Measurements from ENCODE around the gene VPS13D.

VPS13D gene

DNA sequence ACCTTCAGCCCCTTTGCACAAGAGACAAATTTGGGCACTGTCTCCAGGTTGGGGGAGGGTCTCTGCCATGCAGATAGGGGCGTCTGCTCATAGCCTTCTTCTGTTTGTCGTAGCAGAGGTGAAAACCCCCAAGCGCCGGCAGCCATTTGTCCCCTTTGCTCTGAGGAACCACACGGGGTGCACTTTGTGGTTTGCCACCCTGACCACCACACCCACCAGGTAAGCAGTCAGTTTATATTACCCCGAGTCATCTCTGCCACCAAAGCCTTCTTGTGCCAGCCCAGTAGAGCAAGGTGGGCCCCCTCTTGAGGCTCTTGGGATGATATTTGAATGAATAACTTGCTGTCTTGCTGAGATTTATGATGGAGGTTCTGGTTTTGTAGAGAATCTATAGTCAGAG is 111.8 kb downstream of the VPS13D start:
- Histone ChIP-seq H3K27ac (ENCODE audit: insufficient read depth, low read depth, low read length, poor library complexity, severe bottlenecking) (no peak overlapping the region), H3K4me3 (ENCODE audit: insufficient read depth, low read depth, low read length) (no peak overlapping the region), H3K4me1 (ENCODE audit: control insufficient read depth, insufficient read depth, low read length) (no peaks in the 10 kb centered on the region), H3K9me3 (ENCODE audit: control insufficient read depth, low read length) (no peaks in the 10 kb centered on the region), H3K27me3 (ENCODE audit: control insufficient read depth, insufficient read depth, low read length, poor library complexity, severe bottlenecking) (no peaks in the 10 kb centered on the region), H3K36me3 (ENCODE audit: control insufficient read depth, insufficient read depth, low read length) (peaks cover 4% of the 10 kb centered on the region)
- WGBS, 2 experiments = 89 to 90% methylated on average over 6 of the region's 6 CpGs

DNA sequence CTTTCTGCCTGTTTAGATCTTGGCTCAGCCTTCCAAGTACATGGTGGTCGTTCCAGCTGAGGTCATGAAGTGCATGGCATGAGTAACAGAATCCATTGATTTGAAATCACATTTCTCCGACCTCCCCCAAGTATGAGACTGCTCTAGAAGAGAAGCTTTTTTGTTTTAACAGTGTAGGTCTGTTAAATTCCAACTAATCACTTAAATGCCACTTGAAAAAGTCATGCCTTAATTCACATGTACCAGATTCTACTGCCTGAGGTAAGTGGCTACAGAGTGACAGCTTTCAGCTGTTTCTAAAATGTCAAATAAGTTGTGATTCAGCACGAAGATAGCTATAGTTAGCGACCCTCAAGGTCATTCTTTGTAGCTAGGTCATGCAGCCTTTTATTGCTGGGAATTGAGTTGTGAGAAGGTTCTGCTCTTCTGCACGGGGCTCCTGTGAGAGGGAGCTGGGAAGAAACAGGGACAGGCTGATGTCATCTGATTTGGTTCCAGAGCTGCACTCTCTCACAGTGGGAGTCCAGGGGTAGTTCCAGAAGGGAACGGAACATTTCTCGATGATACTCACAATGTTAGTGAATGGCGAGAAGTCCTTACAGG is 112.7 kb downstream of the VPS13D start:
- WGBS, 2 experiments = 93% methylated on average over 8 of the region's 8 CpGs
- H3K27ac ChIP-seq (ENCODE audit: insufficient read depth, low read depth, low read length, poor library complexity, severe bottlenecking) = no peak overlapping the region
- no peak overlapping the region for H3K4me3 ChIP-seq (ENCODE audit: insufficient read depth, low read depth, low read length)
- H3K36me3 ChIP-seq (ENCODE audit: control insufficient read depth, insufficient read depth, low read length) = peaks cover 4% of the 10 kb centered on the region
- H3K9me3 ChIP-seq (ENCODE audit: control insufficient read depth, low read length) = no peaks in the 10 kb centered on the region
- H3K27me3 ChIP-seq (ENCODE audit: control insufficient read depth, insufficient read depth, low read length, poor library complexity, severe bottlenecking) = no peaks in the 10 kb centered on the region
- no peaks in the 10 kb centered on the region for H3K4me1 ChIP-seq (ENCODE audit: control insufficient read depth, insufficient read depth, low read length)

DNA sequence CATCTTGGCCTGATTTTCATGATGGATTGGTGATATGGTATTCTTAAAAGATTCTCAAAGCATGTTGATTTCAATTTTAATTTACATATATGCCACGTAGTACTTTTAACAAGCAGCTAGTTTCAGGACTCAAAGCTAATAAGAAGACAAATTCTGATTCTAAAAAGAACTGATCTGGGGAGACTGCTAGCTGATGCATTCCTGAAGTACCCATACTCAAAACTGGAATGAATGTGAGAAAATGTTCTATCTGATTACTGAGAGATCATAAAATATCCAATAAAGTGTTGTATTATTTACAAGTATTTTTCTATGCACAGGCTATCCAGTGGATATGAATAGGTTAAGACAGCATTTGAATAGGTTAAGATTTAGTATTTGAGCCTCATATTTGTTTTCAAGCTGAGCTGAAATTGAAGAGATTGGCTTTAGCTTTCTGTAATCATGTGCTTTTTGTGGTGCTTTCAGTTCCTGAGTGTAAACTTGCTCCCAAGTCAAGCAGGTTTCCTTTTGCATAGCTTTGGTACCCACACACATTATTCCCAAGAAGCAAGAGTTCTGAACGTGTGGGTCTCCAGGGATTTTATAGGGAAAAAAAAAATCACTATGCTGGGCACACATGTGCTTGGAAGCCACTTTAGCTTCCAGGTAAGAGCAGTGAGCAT is 114.1 kb downstream of the VPS13D start:
- H3K9me3 ChIP-seq (ENCODE audit: control insufficient read depth, low read length) = no peaks in the 10 kb centered on the region
- H3K4me1 ChIP-seq (ENCODE audit: control insufficient read depth, insufficient read depth, low read length) = no peaks in the 10 kb centered on the region
- 89 to 93% methylated on average over 2 of the region's 2 CpGs for WGBS, 2 experiments
- H3K36me3 ChIP-seq (ENCODE audit: control insufficient read depth, insufficient read depth, low read length) = peaks cover 5% of the 10 kb centered on the region
- no peaks in the 10 kb centered on the region for H3K27me3 ChIP-seq (ENCODE audit: control insufficient read depth, insufficient read depth, low read length, poor library complexity, severe bottlenecking)
- H3K27ac ChIP-seq (ENCODE audit: insufficient read depth, low read depth, low read length, poor library complexity, severe bottlenecking) = no peak overlapping the region
- no peak overlapping the region for H3K4me3 ChIP-seq (ENCODE audit: insufficient read depth, low read depth, low read length)

DNA sequence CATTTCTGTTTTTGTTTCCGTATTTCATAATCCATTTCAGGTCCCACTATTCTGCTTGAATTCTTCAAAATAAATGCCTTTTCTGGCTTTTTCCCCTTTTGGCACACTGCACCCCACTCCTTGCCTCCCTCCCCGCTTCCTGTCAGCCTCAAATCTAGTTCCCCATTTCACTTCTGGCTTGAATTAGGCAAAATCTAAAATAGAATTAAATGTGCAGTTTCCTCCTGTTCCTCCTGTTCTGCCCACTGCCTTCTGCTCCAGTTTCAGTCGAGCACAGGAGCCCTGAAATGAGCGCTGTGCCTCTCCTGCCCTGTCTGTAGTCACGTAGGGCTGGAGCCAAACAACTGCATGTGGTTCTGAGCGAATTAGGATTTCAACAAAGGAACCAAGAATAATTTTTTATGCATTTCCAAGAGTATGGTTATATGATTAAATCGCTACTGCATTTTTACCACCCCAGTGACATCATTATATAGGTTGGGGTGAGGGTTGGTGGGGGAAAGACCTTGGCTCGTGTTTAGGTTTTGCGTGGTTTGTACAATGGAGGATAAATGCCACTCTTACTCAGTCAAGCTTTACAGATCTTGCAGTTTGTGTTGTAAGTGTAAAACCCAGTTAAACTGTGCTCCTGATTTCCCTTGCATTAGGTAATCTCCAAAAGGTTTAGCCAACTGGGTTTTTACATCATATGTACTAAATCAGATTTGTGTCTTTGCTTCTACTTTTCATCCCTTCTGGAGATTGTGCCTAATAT is 114.9 kb downstream of the VPS13D start:
- H3K27ac ChIP-seq (ENCODE audit: insufficient read depth, low read depth, low read length, poor library complexity, severe bottlenecking) = no peak overlapping the region
- 94 to 96% methylated on average over 9 of the region's 9 CpGs for WGBS, 2 experiments
- no peaks in the 10 kb centered on the region for H3K27me3 ChIP-seq (ENCODE audit: control insufficient read depth, insufficient read depth, low read length, poor library complexity, severe bottlenecking)
- no peaks in the 10 kb centered on the region for H3K4me1 ChIP-seq (ENCODE audit: control insufficient read depth, insufficient read depth, low read length)
- H3K36me3 ChIP-seq (ENCODE audit: control insufficient read depth, insufficient read depth, low read length) = peaks cover 9% of the 10 kb centered on the region
- no peak overlapping the region for H3K4me3 ChIP-seq (ENCODE audit: insufficient read depth, low read depth, low read length)
- no peaks in the 10 kb centered on the region for H3K9me3 ChIP-seq (ENCODE audit: control insufficient read depth, low read length)

DNA sequence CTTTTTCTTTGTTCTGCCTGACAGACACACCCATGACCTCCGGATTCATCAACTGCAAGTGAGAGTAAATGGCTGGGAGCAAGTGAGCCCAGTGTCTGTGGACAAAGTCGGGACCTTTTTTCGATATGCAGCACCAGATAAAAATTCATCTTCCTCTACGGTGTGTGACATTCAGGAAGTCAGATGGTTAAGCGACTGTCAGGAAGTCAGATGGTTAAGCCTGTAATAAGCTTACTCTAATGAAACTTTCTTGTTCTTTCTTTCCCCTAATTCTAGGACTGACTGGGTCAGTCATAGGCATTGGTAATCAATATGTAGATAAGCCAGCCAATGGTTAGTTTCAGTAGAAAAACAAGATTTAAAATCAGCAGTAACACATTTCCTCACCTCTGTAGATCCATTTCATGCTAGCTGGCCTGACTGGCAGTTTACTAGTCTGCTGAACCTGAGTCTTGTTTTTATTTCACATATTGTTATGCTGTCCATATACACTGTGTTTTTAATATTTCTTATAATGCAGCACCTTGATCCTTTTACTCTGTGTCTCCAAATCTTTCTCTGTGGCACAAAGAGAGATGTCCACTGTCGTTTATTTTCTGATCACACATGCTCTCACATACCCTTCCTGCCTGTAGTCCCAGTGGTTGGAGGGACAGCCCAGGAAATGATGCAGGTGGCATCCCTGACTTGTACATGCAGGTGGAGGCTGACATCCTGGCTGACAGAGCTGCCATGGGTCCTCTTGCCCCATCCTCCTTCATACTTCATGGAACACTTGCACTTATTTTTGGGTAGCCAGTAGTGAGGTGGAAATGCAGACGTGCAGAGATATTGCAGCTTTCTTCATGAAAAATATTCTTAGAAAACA is 115.8 kb downstream of the VPS13D start:
- H3K4me1 ChIP-seq (ENCODE audit: control insufficient read depth, insufficient read depth, low read length) = no peaks in the 10 kb centered on the region
- no peaks in the 10 kb centered on the region for H3K27me3 ChIP-seq (ENCODE audit: control insufficient read depth, insufficient read depth, low read length, poor library complexity, severe bottlenecking)
- no peak overlapping the region for H3K27ac ChIP-seq (ENCODE audit: insufficient read depth, low read depth, low read length, poor library complexity, severe bottlenecking)
- H3K36me3 ChIP-seq (ENCODE audit: control insufficient read depth, insufficient read depth, low read length) = peaks cover 9% of the 10 kb centered on the region
- no peaks in the 10 kb centered on the region for H3K9me3 ChIP-seq (ENCODE audit: control insufficient read depth, low read length)
- 96 to 99% methylated on average over 7 of the region's 7 CpGs for WGBS, 2 experiments
- no peak overlapping the region for H3K4me3 ChIP-seq (ENCODE audit: insufficient read depth, low read depth, low read length)

DNA sequence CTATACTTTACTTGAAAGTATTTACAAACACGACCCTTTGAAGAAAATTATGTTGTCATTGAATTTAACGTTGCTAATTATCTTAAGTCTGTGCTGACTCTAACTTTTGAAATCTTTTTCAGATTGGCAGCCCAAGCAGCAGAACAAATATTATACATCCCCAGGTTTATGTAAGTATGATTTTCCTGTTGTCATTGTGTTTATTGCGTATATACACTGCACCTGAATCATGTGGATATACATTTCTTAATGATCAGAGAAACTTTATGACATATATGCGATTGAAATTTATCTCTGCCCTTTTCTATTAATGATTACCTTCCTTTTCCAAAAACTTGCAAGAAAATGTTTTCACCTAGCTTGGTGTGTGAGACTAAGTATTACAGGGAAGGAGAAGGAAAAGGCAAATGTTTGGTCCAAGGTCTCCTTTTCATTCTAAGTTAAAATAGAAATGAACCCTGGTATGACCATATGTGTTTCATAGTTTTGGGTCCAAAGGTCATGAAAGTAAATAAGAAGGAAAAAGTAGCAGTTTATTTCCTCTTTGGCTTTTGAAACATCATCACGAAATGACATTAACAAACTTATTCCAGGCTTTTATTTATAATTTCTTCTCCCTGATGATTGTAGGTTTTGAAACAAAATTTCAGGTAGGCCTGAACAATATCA is 116.8 kb downstream of the VPS13D start:
- H3K4me1 ChIP-seq (ENCODE audit: control insufficient read depth, insufficient read depth, low read length) = no peaks in the 10 kb centered on the region
- peaks cover 9% of the 10 kb centered on the region for H3K36me3 ChIP-seq (ENCODE audit: control insufficient read depth, insufficient read depth, low read length)
- WGBS, 2 experiments = 86 to 97% methylated on average over 1 to 4 of the region's 5 CpGs

DNA sequence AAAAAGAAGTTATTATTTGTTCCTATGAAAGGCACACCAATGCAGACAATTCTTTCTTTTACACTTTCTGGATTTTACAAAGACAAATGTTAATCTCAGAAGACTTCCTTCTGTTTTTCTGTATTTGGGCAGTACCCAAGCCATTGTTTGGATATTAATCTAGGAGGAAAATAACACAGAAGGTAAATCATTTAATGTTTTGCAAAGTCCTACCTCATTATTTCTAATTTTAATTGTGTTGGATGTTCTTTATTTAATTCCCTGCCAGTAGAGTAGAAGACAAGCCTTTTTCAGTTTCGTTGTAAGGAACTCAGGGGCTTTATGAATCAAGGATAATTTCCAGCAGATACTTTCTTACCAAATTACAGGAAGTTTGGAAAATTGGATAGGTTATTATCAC is 118.3 kb downstream of the VPS13D start:
- no peaks in the 10 kb centered on the region for H3K4me1 ChIP-seq (ENCODE audit: control insufficient read depth, insufficient read depth, low read length)
- no peak overlapping the region for H3K27ac ChIP-seq (ENCODE audit: insufficient read depth, low read depth, low read length, poor library complexity, severe bottlenecking)
- H3K27me3 ChIP-seq (ENCODE audit: control insufficient read depth, insufficient read depth, low read length, poor library complexity, severe bottlenecking) = no peaks in the 10 kb centered on the region
- H3K36me3 ChIP-seq (ENCODE audit: control insufficient read depth, insufficient read depth, low read length) = peaks cover 9% of the 10 kb centered on the region
- no peak overlapping the region for H3K4me3 ChIP-seq (ENCODE audit: insufficient read depth, low read depth, low read length)
- 67 to 100% methylated on average over 1 of the region's 1 CpG for WGBS, 2 experiments
- no peaks in the 10 kb centered on the region for H3K9me3 ChIP-seq (ENCODE audit: control insufficient read depth, low read length)

More for the DNA sequence above, 116.8 kb downstream of the VPS13D start:
- no peaks in the 10 kb centered on the region for H3K9me3 ChIP-seq (ENCODE audit: control insufficient read depth, low read length)
- H3K27ac ChIP-seq (ENCODE audit: insufficient read depth, low read depth, low read length, poor library complexity, severe bottlenecking) = no peak overlapping the region
- no peaks in the 10 kb centered on the region for H3K27me3 ChIP-seq (ENCODE audit: control insufficient read depth, insufficient read depth, low read length, poor library complexity, severe bottlenecking)
- H3K4me3 ChIP-seq (ENCODE audit: insufficient read depth, low read depth, low read length) = no peak overlapping the region

DNA sequence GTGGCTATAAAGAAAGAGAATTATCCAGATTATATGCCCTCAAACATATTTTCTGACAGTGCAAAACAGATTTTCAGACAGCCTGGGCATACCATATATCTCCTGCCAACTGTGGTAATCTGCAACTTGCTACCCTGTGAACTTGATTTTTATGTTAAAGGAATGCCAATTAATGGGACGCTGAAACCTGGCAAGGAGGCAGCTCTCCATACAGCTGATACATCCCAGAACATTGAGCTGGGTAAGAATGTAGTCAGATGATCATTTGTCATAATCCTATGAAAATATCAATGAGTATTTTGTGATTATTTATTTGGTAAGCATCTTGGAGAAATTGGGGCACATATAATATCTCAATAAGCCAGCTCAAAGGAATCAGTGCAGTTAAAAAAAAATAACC is 124.2 kb downstream of the VPS13D start:
- H3K36me3 ChIP-seq (ENCODE audit: control insufficient read depth, insufficient read depth, low read length) = peaks cover 15% of the 10 kb centered on the region
- H3K9me3 ChIP-seq (ENCODE audit: control insufficient read depth, low read length) = no peaks in the 10 kb centered on the region
- no peak overlapping the region for H3K27ac ChIP-seq (ENCODE audit: insufficient read depth, low read depth, low read length, poor library complexity, severe bottlenecking)
- no peak overlapping the region for H3K4me3 ChIP-seq (ENCODE audit: insufficient read depth, low read depth, low read length)
- no peaks in the 10 kb centered on the region for H3K27me3 ChIP-seq (ENCODE audit: control insufficient read depth, insufficient read depth, low read length, poor library complexity, severe bottlenecking)
- no peaks in the 10 kb centered on the region for H3K4me1 ChIP-seq (ENCODE audit: control insufficient read depth, insufficient read depth, low read length)
- WGBS, 2 experiments = 85 to 88% methylated on average over 1 of the region's 1 CpG

DNA sequence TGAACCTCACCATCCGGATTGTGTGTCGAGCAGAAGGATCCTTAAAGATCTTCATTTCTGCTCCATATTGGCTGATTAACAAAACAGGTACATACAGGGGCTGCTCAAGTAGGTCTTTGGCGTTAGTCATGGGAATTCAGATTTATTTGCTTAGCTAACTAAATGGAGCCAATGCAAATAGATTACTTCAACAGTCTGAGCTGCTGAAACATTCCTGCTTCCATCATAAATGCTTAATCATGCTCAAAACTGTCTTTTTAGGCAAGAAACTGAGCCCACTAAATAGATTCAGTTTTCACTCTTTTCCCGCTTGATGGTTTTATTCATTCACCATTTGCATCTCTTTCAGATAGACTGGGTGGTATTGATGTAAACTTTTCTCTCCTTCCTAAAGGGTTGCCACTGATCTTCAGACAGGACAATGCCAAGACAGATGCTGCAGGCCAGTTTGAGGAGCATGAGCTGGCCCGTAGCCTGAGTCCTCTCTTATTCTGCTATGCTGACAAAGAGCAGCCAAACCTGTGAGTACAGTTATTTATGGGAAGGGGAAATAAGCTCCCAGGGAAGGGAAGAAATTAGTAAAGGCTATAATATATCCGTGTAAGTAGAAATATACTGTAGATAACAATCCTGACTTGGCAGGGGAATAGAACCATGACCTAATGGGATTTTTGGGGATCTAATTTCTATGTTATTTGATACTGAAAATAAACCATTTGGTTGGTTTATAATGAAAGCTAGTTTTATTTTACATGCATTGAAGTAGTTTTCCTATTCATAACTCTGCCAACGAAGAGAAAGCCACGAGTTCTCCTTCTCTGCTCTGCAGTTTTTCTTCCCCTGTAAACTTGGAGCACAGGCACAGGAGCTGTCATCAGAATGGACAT is 126.4 kb downstream of the VPS13D start:
- 93 to 94% methylated on average over 8 of the region's 8 CpGs for WGBS, 2 experiments
- no peaks in the 10 kb centered on the region for H3K4me1 ChIP-seq (ENCODE audit: control insufficient read depth, insufficient read depth, low read length)
- H3K27me3 ChIP-seq (ENCODE audit: control insufficient read depth, insufficient read depth, low read length, poor library complexity, severe bottlenecking) = no peaks in the 10 kb centered on the region
- peaks cover 12% of the 10 kb centered on the region for H3K36me3 ChIP-seq (ENCODE audit: control insufficient read depth, insufficient read depth, low read length)
- no peaks in the 10 kb centered on the region for H3K9me3 ChIP-seq (ENCODE audit: control insufficient read depth, low read length)
- H3K27ac ChIP-seq (ENCODE audit: insufficient read depth, low read depth, low read length, poor library complexity, severe bottlenecking) = no peak overlapping the region
- H3K4me3 ChIP-seq (ENCODE audit: insufficient read depth, low read depth, low read length) = no peak overlapping the region
